CD4-positive, CD25-positive, alpha-beta regulatory T cell (primary cell): ENCODE results near the gene METTL24. TPM values are rescaled to one million over a fixed set of nuclear protein-coding genes. Genes with fewer than 3 reads are reported as not detected.
A peak's percentile ranks its signal among the peaks of the same experiment; 100 is the strongest.

Source experiments
- ATAC-seq, 2 donors: fragments of 150-1000 bp; cut with Tn5 transposase; one replicate each; pipeline ENCODE4 v1.10.0; 2021; ENCODE audit warnings: low read depth in 2 of 2, moderate number of reproducible peaks in 2 of 2, moderate library complexity in 1 of 2
- DNase-seq, 3 donors: peaks; one replicate each; pipeline versions ENCODE4 v3.0.0 to v3.0.0-alpha.2; 2012 to 2022; ENCODE audit warnings: mixed read lengths in 1 of 3
- H3K27ac ChIP-seq: one replicate; pipeline ENCODE4 v1.7.0; 2013; ENCODE audit warnings: mild to moderate bottlenecking, low read length; ENCODE audit not compliant: insufficient read depth, poor library complexity, severe bottlenecking
- H3K27me3 ChIP-seq: one replicate; pipeline ENCODE4 v1.7.0; 2013; ENCODE audit warnings: low read length; ENCODE audit not compliant: control insufficient read depth, insufficient read depth
- H3K36me3 ChIP-seq: one replicate; pipeline ENCODE4 v1.7.0; 2013; ENCODE audit warnings: mild to moderate bottlenecking, low read length, moderate library complexity; ENCODE audit not compliant: control insufficient read depth, insufficient read depth
- H3K4me1 ChIP-seq: 2 replicates; pipeline ENCODE4 v1.7.0; 2013; ENCODE audit warnings: mild to moderate bottlenecking, low read length; ENCODE audit not compliant: insufficient read depth, control insufficient read depth, poor library complexity, severe bottlenecking
- H3K4me3 ChIP-seq: one replicate; pipeline ENCODE4 v1.7.0; 2013; ENCODE audit warnings: low read depth, mild to moderate bottlenecking, low read length, moderate library complexity
- H3K9me3 ChIP-seq, 2 experiments: 1 replicate in 1 of 2; 2 replicates in 1 of 2; pipeline ENCODE4 v1.7.0; 2013; ENCODE audit warnings: low read length in 2 of 2, mild to moderate bottlenecking in 1 of 2, moderate library complexity in 1 of 2; ENCODE audit not compliant: control insufficient read depth in 2 of 2
- H3K27ac Mint-ChIP-seq, 3 donors: one replicate each; pipeline ENCODE4 v1.8.0; 2020 to 2022; ENCODE audit warnings: mild to moderate bottlenecking in 3 of 3, mixed read lengths in 3 of 3, moderate library complexity in 2 of 3
- H3K27me3 Mint-ChIP-seq: one replicate; pipeline ENCODE4 v1.8.0; 2022; ENCODE audit warnings: mild to moderate bottlenecking, mixed read lengths
- H3K36me3 Mint-ChIP-seq: one replicate; pipeline ENCODE4 v1.8.0; 2020; ENCODE audit warnings: mixed read lengths
- H3K4me1 Mint-ChIP-seq, 4 donors: one replicate each; pipeline ENCODE4 v1.8.0; 2020 to 2022; ENCODE audit warnings: mixed read lengths in 4 of 4, mild to moderate bottlenecking in 1 of 4
- H3K4me3 Mint-ChIP-seq, 4 donors: one replicate each; pipeline ENCODE4 v1.8.0; 2020 to 2022; ENCODE audit warnings: mild to moderate bottlenecking in 4 of 4, mixed read lengths in 4 of 4, moderate library complexity in 3 of 4
- H3K9me3 Mint-ChIP-seq, 7 donors: one replicate each; pipeline ENCODE4 v1.8.0; 2020 to 2022; ENCODE audit warnings: mixed read lengths in 7 of 7, mild to moderate bottlenecking in 3 of 7, moderate library complexity in 2 of 7
- polyA plus RNA-seq, 4 donors: library from polyadenylated mRNA; unstranded; fragments of 300-500 nt; fragmentation: Illumina TruSeq; gene quantifications; one replicate each; pipeline ENCODE4 v1.2.3, GENCODE V29; 2021
- total RNA-seq: library from RNA; stranded (reverse); gene quantifications from one replicate; pipeline ENCODE4 v1.2.3, GENCODE V29; 2022

Gene METTL24
- total and polyA plus RNA-seq, 5 donors from 2014 or later: not detected

DNA sequence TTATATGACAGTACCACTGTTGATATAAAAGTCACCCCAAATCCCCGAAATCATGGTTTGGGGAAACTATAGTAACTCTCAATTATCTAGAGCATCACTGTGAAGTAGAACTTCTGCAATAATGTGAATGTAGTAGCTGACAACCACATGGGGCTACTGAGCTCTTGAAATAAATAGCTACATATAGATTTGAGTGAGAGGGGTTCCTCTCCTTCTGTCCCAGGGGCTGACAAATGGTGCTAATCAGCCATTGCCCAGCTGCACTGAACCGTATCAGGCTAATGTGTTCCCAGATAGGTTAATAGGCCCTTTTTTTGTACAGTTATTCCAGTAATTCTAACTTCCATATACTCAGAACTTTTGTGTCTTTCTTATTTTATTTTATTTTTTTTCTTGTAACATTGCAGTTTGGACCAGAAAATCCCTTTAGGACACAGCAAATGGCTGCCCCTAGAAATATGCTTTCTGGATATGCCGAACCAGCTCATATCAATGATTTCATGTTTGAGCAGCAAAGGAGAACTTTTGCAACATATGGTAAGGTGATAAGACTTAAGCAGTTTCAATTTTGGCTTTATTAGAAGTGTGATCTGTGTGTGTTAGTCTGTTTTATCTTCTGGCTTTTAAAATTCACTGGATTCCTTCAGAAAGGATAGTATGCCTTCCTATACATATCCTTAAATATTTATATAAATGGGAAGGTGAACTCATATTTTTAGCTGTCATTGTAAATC is 156.8 kb downstream of the METTL24 start:
- H3K27me3 Mint-ChIP-seq: no peaks in the 10 kb centered on the region
- no peaks in the 10 kb centered on the region for H3K9me3 ChIP-seq
- ATAC-seq (no peak), DNase-seq (no peak)
- H3K4me1 ChIP-seq: peaks cover 7% of the 10 kb centered on the region
- no peak overlapping the region for H3K27ac ChIP-seq
- H3K27me3 ChIP-seq: no peaks in the 10 kb centered on the region
- peak overlapping the region in 1 of 4 donors; percentile 75 for H3K4me3 Mint-ChIP-seq
- peaks cover 8% of the 10 kb centered on the region for H3K36me3 ChIP-seq
- H3K9me3 Mint-ChIP-seq: no peaks in the 10 kb centered on the region
- H3K27ac Mint-ChIP-seq: no peak overlapping the region
- peaks cover 32 to 47% (median 38%) of the 10 kb centered on the region in 4 donors for H3K4me1 Mint-ChIP-seq
- peaks cover 11% of the 10 kb centered on the region for H3K36me3 Mint-ChIP-seq
- H3K4me3 ChIP-seq: no peak overlapping the region

- peaks cover 32 to 54% (median 45%) of the 10 kb centered on the region in 4 donors for H3K4me1 Mint-ChIP-seq
- DNase-seq (no peak), ATAC-seq (no peak)
- H3K4me3 Mint-ChIP-seq: no peak overlapping the region
- H3K27me3 Mint-ChIP-seq: no peaks in the 10 kb centered on the region
- no peak overlapping the region for H3K27ac ChIP-seq
- H3K9me3 ChIP-seq: no peaks in the 10 kb centered on the region
- no peaks in the 10 kb centered on the region for H3K9me3 Mint-ChIP-seq
- H3K36me3 Mint-ChIP-seq: peaks cover 17% of the 10 kb centered on the region
- H3K27me3 ChIP-seq: no peaks in the 10 kb centered on the region
- H3K4me3 ChIP-seq: no peak overlapping the region
- H3K27ac Mint-ChIP-seq: peak overlapping the region in 1 of 3 donors; percentile 14
- H3K36me3 ChIP-seq: peaks cover 19% of the 10 kb centered on the region
- H3K4me1 ChIP-seq: peaks cover 7% of the 10 kb centered on the region
Observed at GRCh38 chr6:110198561-110198960, 159.6 kb downstream of the METTL24 start.

GRCh38 chr6:110196874-110197273 is 161.3 kb downstream of the METTL24 start:
- Mint-ChIP-seq H3K4me1 (peaks cover 24 to 50% (median 36%) of the 10 kb centered on the region in 4 donors), H3K9me3 (no peaks in the 10 kb centered on the region), H3K36me3 (peaks cover 17% of the 10 kb centered on the region), H3K27ac (no peak overlapping the region), H3K4me3 (no peak overlapping the region), H3K27me3 (no peaks in the 10 kb centered on the region)
- Histone ChIP-seq H3K27ac (no peak overlapping the region), H3K9me3 (no peaks in the 10 kb centered on the region), H3K4me3 (no peak overlapping the region), H3K36me3 (peaks cover 20% of the 10 kb centered on the region), H3K4me1 (peaks cover 7% of the 10 kb centered on the region), H3K27me3 (no peaks in the 10 kb centered on the region)
- no peak for DNase-seq
- no peak for ATAC-seq

DNA sequence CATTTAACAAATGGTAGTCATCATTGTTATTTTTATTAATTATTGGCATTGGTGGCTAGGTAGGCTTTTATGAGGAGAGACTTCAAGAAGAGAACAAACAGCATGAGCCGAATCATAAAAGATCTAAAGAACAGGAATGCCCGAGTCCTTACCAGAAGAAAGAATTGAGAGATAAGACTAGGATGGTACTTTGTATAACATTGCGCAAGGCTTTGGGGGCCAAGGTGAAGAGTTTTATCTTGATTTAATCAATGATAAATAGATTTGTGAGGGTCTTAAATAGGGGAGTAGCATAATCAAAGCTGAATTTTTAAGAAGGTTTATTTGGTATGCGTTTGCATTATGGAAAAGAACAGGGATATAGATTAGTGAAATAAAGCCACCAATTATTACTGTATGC is 162.5 kb downstream of the METTL24 start:
- Mint-ChIP-seq H3K4me1 (peaks cover 19 to 43% (median 32%) of the 10 kb centered on the region in 4 donors), H3K4me3 (no peak overlapping the region), H3K27me3 (no peaks in the 10 kb centered on the region), H3K27ac (no peak overlapping the region), H3K36me3 (peaks cover 17% of the 10 kb centered on the region), H3K9me3 (no peaks in the 10 kb centered on the region)
- Histone ChIP-seq H3K9me3 (no peaks in the 10 kb centered on the region), H3K36me3 (peaks cover 16% of the 10 kb centered on the region), H3K27ac (no peak overlapping the region), H3K27me3 (no peaks in the 10 kb centered on the region), H3K4me3 (peak overlapping the region; percentile 28), H3K4me1 (peaks cover 6% of the 10 kb centered on the region)
- no peak for ATAC-seq
- no peak for DNase-seq

Other genes with a start within 250 kb of the METTL24 start
- gene WASF1, start 178.7 kb downstream of the METTL24 start, total RNA-seq: 0.20 TPM
- gene WASF1, start 178.7 kb downstream of the METTL24 start, polyA plus RNA-seq: under 1 TPM in 2 of 4 donors, not detected in 2; 0.13 to 0.37 TPM
- gene CDC40, start 177.9 kb downstream of the METTL24 start, total RNA-seq: 34.5 TPM
- 10 to 100 TPM; 21.9 to 33.0 (median 24.6) TPM for gene CDC40, start 177.9 kb downstream of the METTL24 start, polyA plus RNA-seq
- gene DDO, start 57.2 kb upstream of the METTL24 start, total RNA-seq: not detected
- not detected for gene DDO, start 57.2 kb upstream of the METTL24 start, polyA plus RNA-seq
- 0.54 TPM for gene SLC22A16, start 118.3 kb upstream of the METTL24 start, total RNA-seq
- not detected for gene SLC22A16, start 118.3 kb upstream of the METTL24 start, polyA plus RNA-seq